HUDEP-2 (cell line): ENCODE measurements around the gene PPIL3.

ENCODE experiments used
- DNase-seq, 76 experiments: peaks; one replicate each; lab custom pipeline; 2025; ENCODE audit not compliant: unreplicated experiment in 76 of 76; lab: John Stamatoyannopoulos, UW

The PPIL3 gene

DNA sequence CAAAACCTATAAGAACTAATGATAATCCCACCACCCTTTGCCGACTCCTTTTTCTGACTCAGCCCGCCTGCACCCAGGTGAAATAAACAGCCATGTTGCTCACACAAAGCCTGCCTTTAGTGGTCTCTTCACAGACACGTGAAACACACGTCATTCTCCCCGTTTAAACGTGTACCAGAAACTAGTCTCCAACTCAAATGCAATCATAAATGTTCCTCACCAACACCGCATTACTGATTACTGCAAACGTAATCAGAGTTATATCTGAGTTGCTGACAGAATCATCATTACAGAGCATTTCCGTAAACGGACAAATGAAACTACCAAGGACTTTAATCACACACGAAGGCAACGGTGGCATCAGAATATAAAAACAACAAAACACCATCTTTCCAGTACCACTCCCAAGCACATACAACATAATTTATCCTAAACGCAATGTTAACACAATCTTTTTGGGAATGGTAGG is 26.3 kb downstream of the PPIL3 start:
- peak in 9 of 76 experiments; percentile 3 to 30 (median 18) for DNase-seq

DNA sequence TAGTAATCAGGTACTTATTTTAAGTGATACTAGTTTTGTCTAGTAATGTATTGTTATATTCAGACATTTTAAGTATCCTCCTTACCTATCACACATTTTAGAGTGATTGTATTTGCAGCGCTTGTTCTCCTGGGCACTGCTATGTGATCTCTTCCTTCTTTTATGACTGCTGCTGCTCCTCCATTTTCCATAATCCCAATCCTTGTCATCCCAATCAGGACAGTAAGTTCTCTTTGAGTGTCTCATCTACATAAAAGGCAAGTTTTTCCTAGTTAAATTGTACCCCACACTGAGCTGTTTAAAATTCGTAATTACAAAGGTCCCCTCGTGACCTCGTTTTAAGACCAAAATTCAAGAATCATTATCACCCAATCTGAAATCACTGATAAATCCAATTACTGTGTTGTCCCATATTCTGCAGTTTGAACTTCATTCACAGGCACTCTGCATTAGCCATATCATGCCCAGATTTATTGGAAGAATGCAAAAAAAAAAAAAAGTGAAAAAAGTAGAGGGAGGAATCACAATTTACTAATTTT is 27.2 kb downstream of the PPIL3 start:
- DNase-seq = no peak

- no peak for DNase-seq
Observed at GRCh38 chr2:200860092-200860795, 28.6 kb downstream of the PPIL3 start.

DNA sequence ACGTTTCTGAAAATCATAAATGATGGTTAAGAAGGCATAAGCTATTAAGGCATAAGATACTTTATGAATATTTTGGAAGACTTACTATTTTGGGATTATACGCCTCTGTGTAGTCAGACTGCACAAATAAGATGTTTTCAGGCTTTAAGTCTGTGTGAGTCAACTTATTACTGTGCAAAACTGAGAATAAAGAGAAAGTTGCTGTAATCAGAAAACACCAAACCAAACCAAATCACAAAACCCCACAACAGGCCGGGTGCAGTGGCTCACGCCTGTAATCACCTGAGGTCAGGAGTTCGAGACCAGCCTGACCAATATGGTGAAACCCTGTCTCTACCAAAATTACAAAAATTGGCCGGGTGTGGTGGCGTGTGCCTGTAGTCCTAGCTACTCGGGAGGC is 32.1 kb downstream of the PPIL3 start:
- DNase-seq = no peak

GRCh38 chr2:200852605-200853004 is 36.3 kb downstream of the PPIL3 start:
- no peak for DNase-seq

DNA sequence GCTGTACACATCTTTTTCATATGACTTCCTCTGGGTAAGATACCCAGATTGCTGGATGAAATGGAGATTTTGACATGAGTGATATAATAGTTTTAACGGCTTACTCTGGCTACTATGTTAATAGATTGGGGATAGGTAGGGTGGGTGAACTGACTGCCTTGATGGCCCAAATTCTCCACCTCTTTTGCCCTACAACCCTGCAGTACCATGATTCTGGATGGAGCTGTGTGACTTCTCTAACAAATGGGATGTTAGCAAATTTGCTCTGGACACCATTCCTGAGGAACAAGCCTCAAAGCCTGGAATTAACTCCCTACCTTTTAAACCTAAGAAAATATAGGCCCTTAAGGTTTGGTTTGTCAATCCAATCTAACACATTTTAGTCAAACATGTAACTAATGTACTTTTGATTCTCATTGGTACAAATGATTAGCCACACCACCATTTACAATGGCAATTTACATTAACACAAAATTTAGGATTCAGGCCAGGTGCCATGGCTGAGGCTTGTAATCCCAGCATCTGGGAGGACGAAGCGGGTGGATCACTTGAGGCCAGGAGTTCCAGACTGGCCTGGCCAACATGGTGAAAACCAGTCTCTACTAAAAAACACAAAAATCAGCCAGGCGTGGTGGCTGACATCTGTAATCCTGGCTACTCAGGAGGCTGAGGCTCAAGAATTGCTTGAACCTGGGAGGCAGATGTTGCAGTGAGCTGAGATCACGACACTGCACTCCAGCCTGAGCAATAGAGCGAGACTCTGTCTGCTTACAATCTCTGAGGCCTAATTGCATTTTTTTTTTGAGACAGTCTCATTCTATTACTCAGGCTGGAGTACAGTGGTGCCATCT is 37.3 kb downstream of the PPIL3 start:
- no peak for DNase-seq

- no peak for DNase-seq
Observed at GRCh38 chr2:200850512-200851256, 38.2 kb downstream of the PPIL3 start.

- DNase-seq = no peak
Observed at GRCh38 chr2:200847939-200848338, 40.9 kb downstream of the PPIL3 start.

GRCh38 chr2:200847269-200847668 is 41.6 kb downstream of the PPIL3 start:
- DNase-seq = no peak

DNA sequence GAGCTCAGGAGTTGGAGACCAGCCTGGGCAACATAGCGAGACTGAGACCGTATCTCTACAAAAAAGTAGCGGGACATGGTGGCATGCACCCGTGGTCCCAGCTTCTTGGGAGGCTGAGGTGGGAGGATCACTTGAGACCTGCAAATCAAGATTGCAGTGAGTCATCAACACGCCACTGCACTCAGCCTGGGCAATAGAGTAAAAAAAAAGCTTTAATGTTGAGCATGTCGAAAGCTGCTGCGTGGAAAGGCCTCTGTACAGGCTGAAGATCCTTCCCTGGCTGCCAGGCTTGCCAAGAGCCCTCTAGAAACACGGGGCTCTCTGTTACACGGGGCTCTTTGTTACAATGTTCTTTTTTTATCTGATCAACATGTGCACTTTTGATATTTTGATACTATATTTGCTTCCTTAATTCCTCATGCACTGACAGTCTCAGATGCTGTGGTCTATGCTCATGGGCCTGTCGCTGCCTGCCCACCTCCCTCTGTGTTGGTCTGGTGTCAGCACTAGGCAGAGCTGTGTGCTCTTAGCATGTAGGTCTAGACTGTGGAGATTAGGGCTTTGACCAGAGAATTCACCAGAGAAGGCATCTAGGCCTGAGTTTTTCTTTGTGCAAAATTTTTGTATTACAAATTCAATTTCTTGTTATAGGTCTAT is 43.1 kb downstream of the PPIL3 start:
- DNase-seq = no peak

DNA sequence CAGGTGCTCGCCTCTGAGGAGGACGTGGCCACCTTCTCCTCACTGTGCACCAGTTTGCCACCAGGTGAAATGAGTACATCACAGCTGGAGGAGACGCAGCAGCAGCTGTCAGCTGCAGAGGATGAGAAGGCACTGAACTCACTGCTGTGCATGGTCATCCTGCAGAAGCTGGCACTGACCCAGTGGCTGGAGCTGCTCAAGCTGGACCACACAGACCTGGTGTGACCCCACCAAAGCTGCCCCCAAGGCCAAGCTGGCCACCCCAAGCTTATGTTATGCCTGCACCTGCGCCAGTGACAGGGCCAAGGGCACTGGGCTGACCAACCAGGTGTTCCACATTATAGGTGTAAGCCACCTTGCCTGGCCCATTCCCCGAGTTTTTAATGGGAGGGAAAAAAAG is 43.7 kb downstream of the PPIL3 start:
- no peak for DNase-seq

- DNase-seq = no peak
Observed at GRCh38 chr2:200843993-200844948, 44.6 kb downstream of the PPIL3 start.

DNA sequence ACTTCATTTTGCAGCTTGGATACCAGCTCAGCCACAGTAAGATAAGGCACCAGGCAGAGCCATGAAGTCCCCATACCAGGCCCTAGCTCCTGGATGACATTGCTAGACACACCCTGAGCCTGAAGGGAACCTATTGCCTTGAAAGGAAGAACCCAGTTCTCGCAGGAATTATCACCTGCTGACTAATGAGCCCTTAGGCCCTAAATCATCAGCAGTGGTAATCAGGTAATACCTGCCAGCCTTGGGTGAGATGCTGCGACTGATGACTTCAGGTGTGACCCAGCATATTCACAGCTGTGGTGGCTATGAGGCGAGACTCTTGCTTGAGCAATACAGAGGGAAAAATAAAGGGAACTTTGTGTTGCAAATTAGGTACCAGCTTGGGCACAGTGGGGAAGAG is 49.4 kb downstream of the PPIL3 start:
- no peak for DNase-seq

GRCh38 chr2:200834701-200835100 is 54.2 kb downstream of the PPIL3 start:
- no peak for DNase-seq

DNA sequence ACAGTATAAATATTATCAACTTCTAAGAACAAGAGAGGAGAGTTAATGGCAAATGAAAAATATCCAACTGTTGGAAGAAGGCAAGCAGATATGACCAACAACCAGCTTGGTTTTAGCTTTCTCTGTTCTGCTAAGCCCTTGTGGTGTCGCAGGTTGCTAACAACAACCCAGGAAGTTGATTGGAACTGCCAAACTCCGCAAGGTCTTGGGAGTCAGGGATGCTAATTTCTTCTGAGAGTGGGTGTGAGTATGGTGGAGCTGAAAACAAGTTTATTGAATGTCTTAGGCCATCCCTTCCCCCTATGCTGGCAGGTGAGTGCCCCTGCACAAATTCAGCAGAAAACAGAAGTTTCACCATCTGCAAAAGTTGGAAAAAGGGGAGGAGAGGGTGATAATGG is 59.6 kb downstream of the PPIL3 start:
- no peak for DNase-seq

DNA sequence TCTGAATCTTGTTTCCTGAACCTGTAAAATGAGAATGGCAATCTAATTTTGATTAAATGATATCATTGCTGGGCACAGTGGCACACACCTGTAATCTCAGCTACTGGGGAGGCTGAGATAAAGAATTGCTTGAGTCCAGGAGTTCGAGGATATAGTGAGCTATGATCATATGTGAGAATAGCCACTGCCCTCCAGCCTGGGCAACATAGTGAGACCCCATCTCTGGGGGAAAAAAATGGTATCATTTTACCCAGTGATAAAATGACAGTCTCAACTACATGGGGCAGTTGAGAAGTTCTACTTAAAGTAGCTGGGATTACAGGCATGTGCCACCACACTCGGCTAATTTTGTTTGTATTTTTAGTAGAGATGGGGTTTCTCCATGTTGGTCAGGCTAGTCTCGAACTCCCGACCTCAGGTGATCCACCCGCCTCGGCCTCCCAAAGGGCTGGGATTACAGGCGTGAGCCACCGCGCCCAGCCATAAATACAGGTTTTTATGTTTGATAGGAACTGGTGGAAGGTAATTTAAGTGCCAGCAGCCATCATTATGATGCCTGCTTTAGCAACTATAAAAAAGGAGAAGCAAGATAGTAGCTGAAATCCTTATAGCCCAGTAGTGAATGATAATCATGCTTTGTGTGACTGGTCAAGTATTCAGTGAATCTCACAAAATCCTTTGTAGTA is 60.2 kb downstream of the PPIL3 start:
- DNase-seq = no peak

GRCh38 chr2:200828104-200828503 is 60.8 kb downstream of the PPIL3 start:
- DNase-seq = no peak

DNA sequence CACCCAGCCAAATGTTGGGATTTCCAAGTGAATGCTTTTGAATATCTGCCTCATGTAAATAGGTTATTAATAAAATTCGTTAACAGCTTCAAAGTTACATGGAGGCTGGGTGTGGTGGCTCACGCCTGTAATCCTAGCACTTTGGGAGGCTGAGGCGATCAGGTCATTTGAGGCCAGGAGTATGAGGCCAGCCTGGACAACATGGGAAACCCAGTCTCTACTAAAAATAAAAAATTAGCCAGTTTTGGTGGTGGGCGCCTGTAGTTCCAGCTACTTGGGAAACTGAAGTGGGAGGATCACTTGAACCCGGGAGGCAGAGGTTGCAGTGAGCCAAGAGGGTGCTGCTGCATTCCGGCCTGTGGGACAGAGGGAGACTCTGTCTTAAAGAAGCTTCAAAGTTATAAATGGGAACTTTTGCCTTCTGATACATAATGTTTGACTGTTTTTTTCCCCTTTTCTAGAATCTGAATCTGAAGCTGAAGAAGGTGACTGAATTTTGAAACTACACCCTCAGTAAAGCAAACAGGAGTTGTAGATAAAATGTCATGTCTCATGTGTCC is 67.1 kb downstream of the PPIL3 start:
- DNase-seq = no peak
